ENCODE data around the gene RNF141. TPM values are rescaled to one million over a fixed set of nuclear protein-coding genes. Genes with fewer than 3 reads are reported as not detected.
A peak's percentile ranks its signal among the peaks of the same experiment; 100 is the strongest.

RNF141 gene
- total and polyA plus RNA-seq, 2 experiments from 2014 or later: 35.9 to 46.9 TPM

GRCh38 chr11:10518891-10519290 lies 22.1 kb downstream of the RNF141 start:
- no peaks in the 10 kb centered on the region for H3K27me3 ChIP-seq (replicated peaks; ENCODE audit: insufficient read depth)
- DNase-seq: no peak
- no peak for TF ChIP-seq EZH2 (IDR thresholded peaks at IDR 0.05; ENCODE audit: insufficient read depth, poor library complexity, severe bottlenecking)
- TF ChIP-seq EZH2phosphoT487 (IDR thresholded peaks at IDR 0.05; ENCODE audit: insufficient read depth, low read depth): no peak
- no peak overlapping the region for H2AFZ ChIP-seq
- WGBS, 2 experiments (ENCODE audit: low coverage in 1 of 2, low lambda C conversion rate in 2 of 2, missing lambda C conversion rate in 2 of 2): 84 to 87% methylated on average over 2 of the region's 2 CpGs
- H3K4me2 ChIP-seq (ENCODE audit: unreplicated experiment): no peak overlapping the region
- in situ Hi-C loops (cut with MboI): no loop called here
- no peak overlapping the region for H3K9ac ChIP-seq
- no peaks in the 10 kb centered on the region for H3K9me2 ChIP-seq (ENCODE audit: insufficient read depth)
- H3K9me3 ChIP-seq (ENCODE audit: low read depth): no peaks in the 10 kb centered on the region
- no peak overlapping the region for H3K4me3 ChIP-seq
- H3K27ac ChIP-seq: no peak overlapping the region
- peaks cover 11% of the 10 kb centered on the region for H3F3A ChIP-seq (ENCODE audit: insufficient read depth)
- H4K20me1 ChIP-seq (ENCODE audit: insufficient read depth): no peaks in the 10 kb centered on the region
- peaks cover 14% of the 10 kb centered on the region for H3K4me1 ChIP-seq (ENCODE audit: insufficient read depth)
- H3K36me3 ChIP-seq (ENCODE audit: low read depth): peaks cover 28% of the 10 kb centered on the region
- H3K79me2 ChIP-seq (ENCODE audit: insufficient read depth): no peaks in the 10 kb centered on the region

GRCh38 chr11:10518123-10518522 lies 22.9 kb downstream of the RNF141 start:
- Histone ChIP-seq H3K27ac (no peak overlapping the region), H3K79me2 (ENCODE audit: insufficient read depth) (no peaks in the 10 kb centered on the region), H3K4me2 (ENCODE audit: unreplicated experiment) (no peak overlapping the region), H3K9me3 (ENCODE audit: low read depth) (no peaks in the 10 kb centered on the region), H3K4me1 (ENCODE audit: insufficient read depth) (peaks cover 14% of the 10 kb centered on the region), H3K9ac (no peak overlapping the region), H3K4me3 (no peak overlapping the region), H3F3A (ENCODE audit: insufficient read depth) (peaks cover 11% of the 10 kb centered on the region), H3K27me3 (replicated peaks; ENCODE audit: insufficient read depth) (no peaks in the 10 kb centered on the region), H2AFZ (no peak overlapping the region), H3K36me3 (ENCODE audit: low read depth) (peaks cover 22% of the 10 kb centered on the region), H4K20me1 (ENCODE audit: insufficient read depth) (no peaks in the 10 kb centered on the region), H3K9me2 (ENCODE audit: insufficient read depth) (no peaks in the 10 kb centered on the region)
- no peak for DNase-seq
- TF ChIP-seq EZH2 (IDR thresholded peaks at IDR 0.05; ENCODE audit: insufficient read depth, poor library complexity, severe bottlenecking): no peak
- no peak for TF ChIP-seq EZH2phosphoT487 (IDR thresholded peaks at IDR 0.05; ENCODE audit: insufficient read depth, low read depth)
- in situ Hi-C loops (cut with MboI): no loop called here

- Histone ChIP-seq H3K4me1 (ENCODE audit: insufficient read depth) (peaks cover 14% of the 10 kb centered on the region), H3K9ac (no peak overlapping the region), H3K9me3 (ENCODE audit: low read depth) (no peaks in the 10 kb centered on the region), H4K20me1 (ENCODE audit: insufficient read depth) (no peaks in the 10 kb centered on the region), H3K27me3 (replicated peaks; ENCODE audit: insufficient read depth) (no peaks in the 10 kb centered on the region), H3K4me3 (no peak overlapping the region), H3K36me3 (ENCODE audit: low read depth) (peaks cover 6% of the 10 kb centered on the region), H3F3A (ENCODE audit: insufficient read depth) (peaks cover 15% of the 10 kb centered on the region), H3K27ac (no peak overlapping the region), H2AFZ (no peak overlapping the region), H3K79me2 (ENCODE audit: insufficient read depth) (no peaks in the 10 kb centered on the region), H3K4me2 (ENCODE audit: unreplicated experiment) (no peak overlapping the region), H3K9me2 (ENCODE audit: insufficient read depth) (no peaks in the 10 kb centered on the region)
- no peak for TF ChIP-seq EZH2 (IDR thresholded peaks at IDR 0.05; ENCODE audit: insufficient read depth, poor library complexity, severe bottlenecking)
- TF ChIP-seq EZH2phosphoT487 (IDR thresholded peaks at IDR 0.05; ENCODE audit: insufficient read depth, low read depth): no peak
- 81 to 85% methylated on average over 3 of the region's 3 CpGs for WGBS, 2 experiments (ENCODE audit: low coverage in 1 of 2, low lambda C conversion rate in 2 of 2, missing lambda C conversion rate in 2 of 2)
- no peak for DNase-seq
- in situ Hi-C loops (cut with MboI): no loop called here
Measured at GRCh38 chr11:10515418-10515817, 25.6 kb downstream of the RNF141 start.

- in situ Hi-C loops (cut with MboI): no loop called here
- Histone ChIP-seq H3K27ac (peak overlapping the region; percentile 48), H3K36me3 (ENCODE audit: low read depth) (peaks cover 5% of the 10 kb centered on the region)
Measured at GRCh38 chr11:10514709-10515108, 26.3 kb downstream of the RNF141 start.

GRCh38 chr11:10514202-10514601 lies 26.8 kb downstream of the RNF141 start:
- H3K4me3 ChIP-seq: no peak overlapping the region
- in situ Hi-C loops (cut with MboI): no loop called here

More at GRCh38 chr11:10514709-10515108, 26.3 kb downstream of the RNF141 start:
- Histone ChIP-seq H4K20me1 (ENCODE audit: insufficient read depth) (no peaks in the 10 kb centered on the region), H3K9me2 (ENCODE audit: insufficient read depth) (no peaks in the 10 kb centered on the region), H3K4me3 (no peak overlapping the region), H3K4me2 (ENCODE audit: unreplicated experiment) (peak overlapping the region; percentile 2), H2AFZ (no peak overlapping the region), H3K4me1 (ENCODE audit: insufficient read depth) (peaks cover 14% of the 10 kb centered on the region), H3K27me3 (replicated peaks; ENCODE audit: insufficient read depth) (no peaks in the 10 kb centered on the region), H3F3A (ENCODE audit: insufficient read depth) (peaks cover 15% of the 10 kb centered on the region), H3K79me2 (ENCODE audit: insufficient read depth) (no peaks in the 10 kb centered on the region), H3K9me3 (ENCODE audit: low read depth) (no peaks in the 10 kb centered on the region), H3K9ac (no peak overlapping the region)
- peak; percentile 56 for DNase-seq
- WGBS, 2 experiments (ENCODE audit: low coverage in 1 of 2, low lambda C conversion rate in 2 of 2, missing lambda C conversion rate in 2 of 2): 98% methylated on average over 2 of the region's 2 CpGs
- TF ChIP-seq EZH2 (IDR thresholded peaks at IDR 0.05; ENCODE audit: insufficient read depth, poor library complexity, severe bottlenecking): no peak
- no peak for TF ChIP-seq EZH2phosphoT487 (IDR thresholded peaks at IDR 0.05; ENCODE audit: insufficient read depth, low read depth)

More at GRCh38 chr11:10514202-10514601, 26.8 kb downstream of the RNF141 start:
- H3K79me2 ChIP-seq (ENCODE audit: insufficient read depth): no peaks in the 10 kb centered on the region
- peaks cover 15% of the 10 kb centered on the region for H3F3A ChIP-seq (ENCODE audit: insufficient read depth)
- no peak for TF ChIP-seq EZH2phosphoT487 (IDR thresholded peaks at IDR 0.05; ENCODE audit: insufficient read depth, low read depth)
- no peak for TF ChIP-seq EZH2 (IDR thresholded peaks at IDR 0.05; ENCODE audit: insufficient read depth, poor library complexity, severe bottlenecking)
- DNase-seq: peak; percentile 64
- H3K36me3 ChIP-seq (ENCODE audit: low read depth): no peaks in the 10 kb centered on the region; the same call in 1 of the 2 replicates
- peak overlapping the region; percentile 48 for H3K27ac ChIP-seq
- no peaks in the 10 kb centered on the region for H3K9me2 ChIP-seq (ENCODE audit: insufficient read depth)
- peak overlapping the region; percentile 2 for H3K4me2 ChIP-seq (ENCODE audit: unreplicated experiment)
- H3K9ac ChIP-seq: no peak overlapping the region
- no peaks in the 10 kb centered on the region for H3K9me3 ChIP-seq (ENCODE audit: low read depth)
- peaks cover 14% of the 10 kb centered on the region for H3K4me1 ChIP-seq (ENCODE audit: insufficient read depth)
- H3K27me3 ChIP-seq (replicated peaks; ENCODE audit: insufficient read depth): no peaks in the 10 kb centered on the region
- no peaks in the 10 kb centered on the region for H4K20me1 ChIP-seq (ENCODE audit: insufficient read depth)
- 28 to 30% methylated on average over 2 of the region's 2 CpGs for WGBS, 2 experiments (ENCODE audit: low coverage in 1 of 2, low lambda C conversion rate in 2 of 2, missing lambda C conversion rate in 2 of 2)
- H2AFZ ChIP-seq: no peak overlapping the region

Data from GM23248 (cell line).